HG03280 (cell line): ENCODE results near the gene CALML3.

ENCODE experiments used
- ATAC-seq: cut with Tn5 transposase; IDR thresholded peaks from one replicate; pipeline ENCODE4 v1.9.1; 2021; ENCODE audit warnings: mild to moderate bottlenecking, moderate library complexity; ENCODE audit not compliant: unreplicated experiment

CALML3 gene

DNA sequence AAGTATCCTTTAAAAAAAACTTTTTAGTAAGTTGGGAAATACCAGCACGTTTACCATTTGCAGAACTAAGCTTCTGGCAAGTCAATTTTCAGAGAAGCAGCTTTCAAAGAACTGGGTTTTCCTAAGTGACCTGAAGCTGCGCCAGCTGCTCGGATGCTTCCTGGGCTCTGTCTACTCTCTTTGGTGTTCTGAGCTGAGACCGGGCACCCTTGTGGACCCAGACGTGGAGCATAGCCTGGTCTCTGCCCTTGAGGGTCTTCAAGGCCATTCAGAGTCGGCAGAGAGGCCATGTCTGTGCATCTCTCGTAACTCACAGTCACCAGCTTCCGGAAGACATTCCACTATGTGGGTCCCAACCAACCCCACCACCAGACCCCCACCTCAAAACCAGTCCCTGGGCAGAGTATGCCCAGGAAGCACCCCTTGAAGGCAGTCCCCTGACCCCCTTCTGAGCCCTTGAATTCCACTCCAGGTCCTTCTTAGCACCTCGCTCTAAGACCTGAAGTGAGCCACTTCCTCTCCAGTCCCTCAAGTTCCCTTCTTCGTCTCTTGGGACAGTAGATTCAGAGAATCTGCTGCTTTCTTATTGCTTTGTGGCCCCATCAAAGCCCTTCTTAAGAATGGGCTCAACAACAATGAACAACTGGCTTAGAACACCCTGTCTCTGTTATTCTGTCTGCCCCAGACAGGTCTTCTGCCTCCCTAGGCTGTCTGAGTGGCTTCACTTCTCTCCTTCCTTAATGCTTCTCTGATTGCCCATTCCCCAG lies 33.9 kb upstream of the CALML3 start:
- no peak for ATAC-seq

DNA sequence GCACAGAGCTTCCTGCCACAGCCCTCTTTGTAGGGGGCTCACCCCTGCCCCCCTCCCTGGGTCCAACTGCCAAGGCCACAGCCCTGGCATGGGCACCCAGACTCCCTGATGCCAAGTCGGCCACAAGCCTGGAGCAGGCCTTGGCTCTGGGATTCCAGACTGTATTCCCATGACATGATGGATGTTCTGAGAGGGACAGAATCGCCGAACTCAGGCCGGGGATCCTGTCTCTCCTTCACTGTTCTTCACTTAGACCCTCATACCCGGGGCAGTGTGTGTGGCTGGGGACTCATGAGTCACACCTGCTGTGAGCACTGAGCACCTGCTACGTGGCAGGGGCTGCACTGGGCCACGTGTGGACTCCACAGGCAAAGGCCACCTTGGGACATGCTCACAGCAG lies 33.3 kb upstream of the CALML3 start:
- no peak for ATAC-seq

DNA sequence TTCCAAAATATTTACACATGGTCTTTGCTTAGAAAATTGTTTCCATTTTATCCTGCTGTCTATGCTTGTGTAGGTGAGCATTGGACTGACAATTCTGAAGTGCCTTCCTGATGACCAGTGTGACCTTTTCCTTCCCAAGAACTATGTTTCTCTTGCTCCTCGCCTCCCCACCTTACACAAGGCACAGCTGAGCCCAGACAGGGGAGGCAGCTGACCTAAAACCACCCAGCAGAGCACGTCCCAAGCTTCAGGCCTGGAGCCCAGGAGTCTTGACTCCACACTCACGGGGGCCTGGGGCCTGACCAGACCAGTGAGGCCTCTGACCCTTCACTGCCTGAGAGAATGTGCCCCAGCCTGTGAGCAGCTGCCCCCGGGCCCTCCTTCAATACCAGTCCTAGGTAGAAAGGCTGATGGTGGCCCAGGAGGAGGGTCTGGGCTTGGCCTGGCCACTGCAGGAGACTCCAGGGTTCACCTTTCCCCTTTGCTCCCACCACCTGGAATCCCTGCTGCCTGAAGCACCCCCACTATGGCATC lies 32.4 kb upstream of the CALML3 start:
- no peak for ATAC-seq

DNA sequence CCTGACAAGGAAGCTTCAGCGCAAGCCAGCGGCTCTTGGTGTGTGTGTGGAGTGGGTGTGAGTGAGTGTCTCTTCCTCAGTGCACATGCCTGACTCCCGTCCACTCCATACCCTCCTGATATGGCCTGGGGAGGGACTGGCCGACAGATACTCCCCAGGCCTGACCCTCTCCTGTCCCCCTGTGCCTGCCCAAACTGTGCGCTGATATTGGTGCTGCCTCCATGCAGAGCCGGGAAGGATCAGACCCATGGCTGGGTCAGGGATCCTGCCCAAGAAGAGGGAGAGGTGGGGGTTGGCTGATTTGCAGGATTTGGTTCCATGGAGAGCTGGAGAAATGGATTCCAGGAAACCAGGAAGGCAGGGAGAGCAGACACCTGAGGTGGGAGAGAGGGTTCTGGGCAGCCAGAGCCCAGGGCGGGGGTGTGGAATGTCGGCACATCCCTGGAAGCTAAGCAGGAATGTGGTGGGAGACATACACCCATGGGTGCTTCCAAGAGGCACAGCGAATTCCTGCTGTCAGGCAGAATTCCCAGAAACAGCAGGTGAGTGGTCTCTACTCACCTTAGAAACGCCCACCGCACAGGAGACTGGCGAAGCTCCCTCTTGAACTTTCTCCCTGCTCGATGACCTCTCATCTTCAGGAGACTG lies 31.7 kb upstream of the CALML3 start:
- no peak for ATAC-seq

DNA sequence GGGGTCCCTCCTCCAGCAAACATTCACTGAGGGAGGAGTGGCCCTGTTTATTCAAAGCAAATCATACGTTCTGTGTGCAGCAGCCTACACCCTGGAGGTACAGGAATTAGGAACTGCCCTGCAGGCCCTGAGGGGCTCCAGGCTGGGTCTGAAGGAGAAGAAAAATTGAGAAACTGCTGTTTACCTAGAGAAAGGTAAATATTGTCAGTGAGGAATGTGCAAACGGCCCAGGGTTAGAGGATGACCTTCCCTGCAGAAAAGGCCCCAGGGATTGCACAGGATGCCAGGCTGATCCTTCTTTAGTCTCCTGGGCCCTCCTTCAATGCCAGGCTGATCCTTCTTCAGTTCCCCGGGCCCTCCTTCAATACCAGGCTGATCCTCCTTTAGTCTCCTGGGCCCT lies 31.1 kb upstream of the CALML3 start:
- no peak for ATAC-seq

DNA sequence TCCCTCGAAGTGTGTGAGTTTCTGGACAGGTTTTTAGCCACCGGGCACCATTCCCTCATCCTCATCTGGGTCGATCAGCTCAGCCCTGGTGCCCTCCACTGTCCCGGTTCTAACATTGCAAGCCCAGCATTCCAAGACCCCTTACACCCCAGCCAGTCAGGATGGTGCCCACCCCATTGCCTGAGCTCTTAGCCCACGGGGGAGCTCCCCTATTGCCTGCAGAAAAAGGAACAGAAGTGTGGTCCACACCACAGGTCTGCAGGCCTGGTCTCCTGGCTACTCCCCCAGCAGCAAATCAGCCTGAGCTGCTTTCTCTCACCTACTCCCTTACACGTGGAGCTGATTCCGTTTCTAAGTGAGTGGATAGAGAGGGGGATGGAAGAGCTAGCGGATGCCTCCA lies 30.1 kb upstream of the CALML3 start:
- no peak for ATAC-seq

DNA sequence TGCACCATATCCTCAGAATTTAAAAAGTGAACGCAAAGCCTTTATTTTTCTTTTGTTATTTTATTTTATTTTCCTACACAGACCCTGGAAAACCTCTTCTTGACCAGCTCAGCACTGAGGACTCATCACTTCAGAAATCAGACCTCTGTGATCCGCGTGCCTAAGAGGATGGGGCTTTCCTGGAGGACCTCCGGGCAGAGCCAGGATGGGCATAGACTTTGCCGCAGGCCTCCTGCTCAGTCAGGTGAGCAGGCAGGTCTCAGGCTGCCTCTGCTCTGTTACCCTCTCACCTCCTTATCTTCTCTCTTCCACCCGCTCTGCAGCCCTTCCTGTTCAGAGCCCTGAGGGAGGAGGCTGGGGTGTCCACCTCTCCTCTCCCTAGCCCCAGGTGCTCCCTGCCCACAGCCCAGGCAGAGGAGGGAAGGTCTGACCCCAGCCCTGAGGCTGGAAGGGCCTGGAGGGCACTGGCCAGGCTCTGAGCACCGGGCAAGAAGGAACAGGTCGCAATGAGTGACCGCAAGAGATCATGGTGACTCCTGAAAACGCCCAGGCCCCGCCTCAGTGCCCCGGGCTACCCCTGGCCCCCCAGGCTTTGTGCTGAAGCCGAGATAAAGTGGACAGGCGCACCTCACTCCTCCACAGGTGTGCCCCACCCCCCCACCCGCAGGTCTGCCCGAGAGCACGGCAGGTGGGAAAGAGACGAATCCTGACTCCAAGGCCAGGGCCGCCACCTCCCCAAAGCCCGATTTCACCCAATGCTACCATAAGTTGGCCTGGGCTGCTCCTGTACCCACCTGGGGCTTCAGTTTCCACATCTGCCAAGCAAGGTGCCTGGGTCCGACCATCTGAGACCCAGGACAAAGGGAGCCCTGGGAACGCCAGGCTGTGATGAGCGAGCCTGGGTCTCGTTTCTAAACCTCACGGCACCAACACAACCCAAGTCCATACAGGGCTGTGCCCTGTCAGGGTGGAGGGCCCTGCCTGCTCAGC lies 28.2 kb upstream of the CALML3 start:
- no peak for ATAC-seq

DNA sequence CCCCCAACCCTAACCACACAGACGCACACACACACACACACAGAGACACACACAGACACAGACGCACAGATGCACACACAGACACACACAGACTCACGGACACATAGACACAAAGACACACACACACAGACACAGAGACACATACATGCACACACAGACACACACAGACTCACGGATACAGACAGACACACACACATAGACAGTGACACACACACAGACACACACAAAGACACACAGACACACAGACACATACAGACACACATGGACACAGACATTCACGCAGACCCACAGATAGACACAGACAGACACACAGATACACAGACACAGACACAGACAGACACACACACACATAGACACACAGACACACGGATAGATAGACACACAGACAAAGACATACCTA lies 27.5 kb upstream of the CALML3 start:
- no peak for ATAC-seq

DNA sequence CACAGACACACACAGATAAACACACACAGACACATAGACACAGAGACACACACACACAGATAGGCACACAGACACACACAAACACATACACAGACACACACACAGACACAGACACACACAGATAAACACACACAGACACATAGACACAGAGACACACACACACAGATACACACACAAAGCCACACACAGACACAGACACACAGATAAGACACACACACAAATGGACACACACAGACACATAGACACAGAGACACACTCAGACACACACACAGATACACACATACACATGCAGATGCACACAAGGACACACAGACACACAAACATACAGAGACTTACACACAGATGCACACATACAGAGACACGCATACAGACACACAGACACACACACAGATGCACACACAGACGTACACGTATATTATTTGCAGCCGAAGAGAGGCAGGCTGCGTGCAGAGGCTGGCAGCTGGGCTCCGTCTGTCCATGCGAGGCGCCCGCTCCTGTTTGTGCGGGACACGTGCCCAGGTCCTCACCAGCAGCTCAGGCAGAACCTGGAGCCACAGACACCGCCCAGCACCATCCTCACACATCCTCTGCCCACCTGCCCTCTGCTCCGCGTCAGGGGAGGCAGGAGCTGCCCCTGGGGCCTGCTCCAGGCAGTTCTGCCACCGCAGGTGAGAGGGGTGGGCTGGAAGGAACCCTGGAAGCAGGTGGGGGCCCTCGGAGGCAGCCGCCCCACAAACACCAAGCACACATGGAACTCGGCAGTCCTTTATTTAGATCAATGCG lies 26.6 kb upstream of the CALML3 start:
- ATAC-seq: no peak

DNA sequence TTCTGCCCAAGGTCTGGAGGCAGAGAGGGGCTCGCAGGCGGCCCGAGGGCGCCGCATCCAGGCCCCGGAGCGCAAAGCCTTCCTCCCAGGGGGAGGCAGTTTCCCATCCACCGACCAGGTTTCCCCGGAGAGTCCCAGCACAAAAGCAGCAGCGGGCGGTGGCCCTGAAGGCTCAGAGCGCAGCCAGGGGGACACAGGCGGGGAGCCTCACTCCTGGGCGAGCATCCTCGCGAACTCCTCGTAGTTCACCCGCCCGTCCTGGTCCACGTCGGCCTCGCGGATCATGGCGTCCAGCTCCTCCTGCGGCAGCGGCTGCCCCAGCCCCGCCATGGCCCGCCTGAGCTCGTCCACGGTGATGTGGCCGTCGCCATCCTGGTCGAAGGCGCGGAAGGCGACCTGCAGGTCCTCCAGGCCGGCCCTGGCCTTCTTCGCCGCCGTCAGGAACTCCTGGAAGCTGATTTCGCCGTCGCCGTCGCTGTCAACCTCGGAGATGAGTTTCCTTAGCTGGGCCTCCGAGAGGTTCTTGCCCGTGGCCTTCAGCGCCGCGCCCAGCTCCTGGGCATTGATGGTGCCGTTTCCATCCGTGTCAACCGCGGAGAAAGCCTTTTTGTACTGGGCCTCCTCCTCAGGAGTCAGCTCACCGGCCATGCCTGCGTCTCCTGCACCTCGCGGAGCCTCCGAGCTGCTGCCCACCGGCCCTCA lies 25.8 kb upstream of the CALML3 start:
- ATAC-seq: no peak

DNA sequence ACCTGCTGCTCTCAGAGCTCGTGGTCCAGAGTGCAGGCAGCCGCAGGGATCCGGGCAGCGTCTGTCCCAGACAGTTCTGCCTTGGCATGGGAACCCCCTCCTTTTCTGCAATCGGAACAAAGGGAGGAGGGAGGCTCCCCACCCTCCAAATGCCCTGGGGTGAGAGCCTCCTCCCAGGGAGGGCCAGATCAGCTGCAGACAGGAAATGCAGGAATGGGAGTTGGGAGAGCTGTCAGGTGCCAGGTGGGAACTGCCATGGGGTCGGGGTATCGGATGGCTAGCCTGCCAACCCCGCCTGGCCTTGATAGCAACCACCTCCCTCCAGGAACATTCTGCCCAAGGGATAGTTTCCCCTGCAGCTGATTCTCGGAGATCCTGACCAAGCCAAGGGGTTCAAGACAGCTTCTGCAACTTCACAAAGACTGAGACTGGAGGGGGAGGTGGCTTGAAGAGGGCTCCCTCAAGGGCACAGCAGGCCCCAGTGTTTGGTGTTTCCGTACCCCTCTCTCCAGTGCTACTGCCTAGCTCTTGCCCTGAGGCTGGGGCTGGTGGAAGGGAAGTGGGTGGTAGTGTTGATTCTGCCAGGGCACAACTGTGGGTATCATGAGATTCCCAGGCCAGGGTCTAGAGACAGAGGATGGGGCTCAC lies 25.1 kb upstream of the CALML3 start, which contains the start of gene CALML5:
Gene CALML5 (minus strand): TSS at position 78 of the 648 bp plus-strand sequence. CDS start 132 bp downstream, outside the sequence.
- ATAC-seq: no peak

DNA sequence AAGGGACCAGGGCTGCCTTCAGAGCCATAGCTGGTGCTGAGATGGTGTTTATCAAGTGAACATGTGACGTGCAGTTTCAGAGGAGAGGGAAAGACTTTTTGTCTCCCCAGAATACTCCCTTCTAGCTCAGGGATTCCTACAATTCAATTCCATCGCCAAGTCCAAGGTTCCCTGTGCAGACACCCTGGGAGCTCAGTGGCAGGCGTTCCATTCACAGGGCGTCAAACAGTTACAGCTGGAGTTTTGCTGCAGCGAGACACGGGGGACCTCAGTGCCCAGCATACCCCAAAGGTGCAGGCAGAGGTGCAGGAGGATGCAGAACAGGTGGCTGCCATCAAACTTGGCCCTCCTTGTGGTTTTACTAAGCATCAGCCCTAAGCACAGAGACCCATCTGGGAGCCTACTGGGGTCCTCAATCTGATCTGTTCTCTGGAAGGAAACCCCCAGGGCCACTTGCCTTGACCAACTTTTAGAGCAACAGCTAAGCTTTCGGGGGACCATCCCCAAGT lies 24.5 kb upstream of the CALML3 start:
- ATAC-seq: no peak

DNA sequence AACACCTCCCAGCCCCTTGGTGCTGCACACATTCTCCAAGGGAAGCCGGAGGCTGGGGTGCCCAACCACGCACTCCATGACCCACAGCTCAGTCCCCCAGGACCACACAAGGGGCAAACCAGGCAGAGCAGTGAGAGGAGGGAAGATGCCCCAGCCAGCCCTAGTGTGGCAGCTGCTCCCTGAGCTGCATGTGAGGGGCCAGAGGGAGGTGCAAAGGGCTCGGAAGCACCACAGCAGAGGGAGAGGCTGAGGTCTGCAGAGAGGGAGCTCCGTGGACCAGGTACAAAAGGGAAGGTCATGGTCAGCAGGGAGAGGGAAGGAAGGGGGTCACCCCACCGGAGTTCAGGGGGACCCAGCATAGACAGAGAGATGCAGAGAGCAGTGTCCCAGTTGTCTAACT lies 23.9 kb upstream of the CALML3 start:
- no peak for ATAC-seq

DNA sequence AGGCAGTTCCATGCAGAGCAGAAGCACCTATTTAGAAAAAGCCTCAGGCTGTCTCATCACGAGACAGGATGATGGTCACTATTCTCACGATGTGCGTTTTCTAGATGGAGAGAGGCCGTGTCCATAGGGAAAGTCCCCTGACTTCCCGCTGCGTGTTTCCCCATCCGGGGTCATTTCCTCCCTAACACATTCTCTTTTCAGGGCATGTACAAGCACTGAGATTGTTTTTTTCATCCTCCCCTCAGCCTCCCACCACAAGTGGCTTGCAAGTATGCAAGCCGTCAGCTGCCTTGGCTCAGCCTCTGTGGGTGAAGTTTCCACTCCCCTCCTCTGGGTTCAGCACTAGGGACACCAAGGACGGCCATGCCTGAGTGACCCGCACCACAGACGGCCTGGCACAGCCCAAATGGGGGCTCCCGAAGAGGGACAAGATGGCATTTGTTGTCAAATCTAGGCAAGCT lies 22.7 kb upstream of the CALML3 start:
- no peak for ATAC-seq

DNA sequence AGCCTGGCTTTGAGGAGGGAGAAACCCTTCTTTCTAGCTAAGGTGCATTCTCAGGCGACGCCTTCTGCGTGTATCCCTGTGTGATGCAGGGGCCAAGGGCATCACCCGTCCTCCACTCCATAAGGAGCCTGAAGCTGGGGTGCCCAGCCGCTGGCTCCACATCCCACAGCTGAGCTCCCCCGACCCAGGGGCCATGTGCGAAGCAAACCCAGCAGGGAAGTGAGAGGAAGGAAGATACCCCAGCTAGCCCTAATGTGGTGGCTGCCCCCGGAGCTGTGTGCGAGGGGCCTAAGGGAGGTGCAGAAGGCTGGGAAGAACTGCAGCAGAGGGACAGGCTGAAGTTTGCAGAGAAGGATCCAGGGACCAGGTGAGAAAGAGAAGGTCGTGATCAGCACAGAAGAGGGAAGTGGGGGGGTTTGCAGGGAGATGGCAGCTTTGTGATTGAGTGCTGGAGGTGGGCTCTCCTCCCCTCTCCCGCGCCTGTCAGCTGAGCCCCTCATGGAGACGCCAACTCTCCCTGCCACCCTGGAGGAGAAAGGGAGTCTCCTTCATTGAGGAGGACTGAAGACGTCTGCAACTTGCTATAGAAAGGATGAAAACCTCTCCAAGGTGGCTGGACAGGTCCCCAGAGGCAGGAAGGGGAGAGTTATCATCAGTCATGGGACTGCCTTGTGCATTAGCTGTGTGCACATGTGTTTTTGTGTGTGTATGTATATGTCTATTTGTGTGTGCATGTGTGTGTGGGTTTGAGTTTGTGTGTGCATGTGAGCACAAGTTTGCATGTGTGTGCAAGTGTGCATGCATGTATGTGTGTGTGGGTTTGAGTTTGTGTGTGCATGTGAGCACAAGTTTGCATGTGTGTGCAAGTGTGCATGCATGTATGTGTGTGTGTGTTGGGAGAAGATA lies 21.9 kb upstream of the CALML3 start:
- no peak for ATAC-seq

DNA sequence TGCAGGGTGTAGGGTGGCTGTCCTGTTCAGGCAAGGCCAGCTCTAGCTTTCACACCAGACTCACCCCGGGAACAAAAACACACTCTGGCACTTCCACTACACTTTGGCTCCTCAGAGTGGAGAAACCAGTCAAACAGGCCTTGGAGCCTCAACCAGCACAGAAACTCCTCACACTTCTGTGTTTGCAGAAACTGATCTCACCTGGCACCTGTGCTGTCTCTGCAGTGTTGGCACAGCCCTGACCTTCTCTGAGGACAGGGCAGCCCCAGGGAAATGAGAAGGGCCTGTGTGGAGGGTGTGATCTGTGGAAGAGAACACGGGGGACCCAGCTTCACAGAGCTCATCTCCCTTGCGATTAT lies 21.3 kb upstream of the CALML3 start:
- no peak for ATAC-seq

DNA sequence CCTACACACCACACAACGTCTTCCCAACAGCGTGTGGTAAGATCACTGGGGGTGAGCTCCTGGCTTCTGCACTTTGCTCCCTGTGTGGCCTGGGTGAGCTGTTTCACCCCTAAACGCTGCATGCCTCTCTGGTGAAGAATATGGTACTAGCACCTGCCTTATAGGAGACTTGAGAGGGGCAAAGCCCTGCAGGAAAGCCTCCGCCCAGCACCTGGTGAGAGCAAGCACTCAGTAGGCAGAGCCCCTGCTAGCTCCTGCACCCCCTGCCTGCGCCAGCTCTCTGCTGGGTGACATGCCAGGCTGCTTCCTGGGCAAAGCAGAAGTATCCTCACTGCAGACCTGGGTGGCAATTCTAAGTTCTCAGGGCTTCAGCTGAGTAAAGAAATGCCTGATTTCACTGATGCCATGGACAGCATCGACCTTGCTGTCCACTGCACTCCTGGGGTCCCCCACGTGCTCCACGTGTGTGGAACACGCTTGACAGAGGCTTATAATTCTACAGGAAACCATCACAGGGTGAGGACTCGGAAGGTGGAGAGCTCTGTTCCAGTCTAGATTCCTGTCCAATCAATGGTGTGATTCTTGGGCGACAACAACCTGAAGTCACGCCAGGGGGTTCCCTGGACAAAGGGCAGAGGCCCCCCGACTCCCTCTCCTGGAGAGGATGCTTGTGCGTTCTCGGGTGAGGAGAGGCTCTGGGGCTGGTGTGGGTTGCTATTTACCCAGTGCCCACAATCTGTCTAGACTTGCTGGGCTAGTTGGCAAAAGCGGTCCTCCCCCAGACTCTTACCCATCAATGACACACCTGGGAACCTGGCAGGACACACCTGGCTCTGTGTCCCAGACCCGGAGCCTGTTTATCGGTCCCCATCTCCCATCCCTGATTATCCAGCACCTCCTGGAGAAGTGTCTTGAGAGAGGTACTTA lies 20.4 kb upstream of the CALML3 start:
- ATAC-seq: no peak
